ENCODE results near the gene VCPKMT.
"Not testable (repeated sequence)": the region's sequence is repeated elsewhere in the genome, so short reads cannot be mapped to it uniquely, and the experiment has no call there.

Gene VCPKMT

GRCh38 chr14:50095895-50096294, 20.5 kb downstream of the VCPKMT start:
- no peak for DNase-seq
- intact Hi-C loops (cut with DNase I): no loop called here

- DNase-seq: no peak
- intact Hi-C loops (cut with DNase I): no loop called here
These were observed 22.2 kb downstream of the VCPKMT start for GRCh38 chr14:50094056-50094755.

- DNase-seq: no peak
- intact Hi-C loops (cut with DNase I): no loop called here
These were observed 22.9 kb downstream of the VCPKMT start for GRCh38 chr14:50093496-50093895.

GRCh38 chr14:50092006-50092555, 24.3 kb downstream of the VCPKMT start:
- intact Hi-C loops (cut with DNase I): no loop called here

GRCh38 chr14:50091240-50091913, 25.0 kb downstream of the VCPKMT start:
- intact Hi-C loops (cut with DNase I): no loop called here

More at GRCh38 chr14:50092006-50092555, 24.3 kb downstream of the VCPKMT start:
- DNase-seq: no peak

GRCh38 chr14:50089208-50089607, 27.2 kb downstream of the VCPKMT start:
- intact Hi-C loops (cut with DNase I): no loop called here
- no peak for DNase-seq

More at GRCh38 chr14:50091240-50091913, 25.0 kb downstream of the VCPKMT start:
- DNase-seq: no peak

GRCh38 chr14:50088731-50089130, 27.6 kb downstream of the VCPKMT start:
- DNase-seq: no peak
- intact Hi-C loops (cut with DNase I): no loop called here

- intact Hi-C loops (cut with DNase I): no loop called here
- DNase-seq: no peak
These were observed 28.3 kb downstream of the VCPKMT start for GRCh38 chr14:50088117-50088515.

GRCh38 chr14:50087341-50088116, 28.8 kb downstream of the VCPKMT start:
- no peak for DNase-seq
- intact Hi-C loops (cut with DNase I): no loop called here

- intact Hi-C loops (cut with DNase I): no loop called here
- no peak for DNase-seq
These were observed 30.1 kb downstream of the VCPKMT start for GRCh38 chr14:50086321-50086711.

- intact Hi-C loops (cut with DNase I): no loop called here
- peak in 28 of 42 donors; percentile 9 to 80 (median 46) for DNase-seq
These were observed 30.6 kb downstream of the VCPKMT start for GRCh38 chr14:50085570-50086320.

GRCh38 chr14:50084666-50085065, 31.7 kb downstream of the VCPKMT start:
- intact Hi-C loops (cut with DNase I): no loop called here
- DNase-seq: no peak

- intact Hi-C loops (cut with DNase I): no loop called here
- DNase-seq: no peak
These were observed 32.7 kb downstream of the VCPKMT start for GRCh38 chr14:50083467-50084337.

- DNase-seq: no peak
- intact Hi-C loops (cut with DNase I): no loop called here
These were observed 33.4 kb downstream of the VCPKMT start for GRCh38 chr14:50082784-50083466.

- DNase-seq: no peak
These were observed 34.0 kb downstream of the VCPKMT start for GRCh38 chr14:50082308-50082742.

GRCh38 chr14:50079103-50079502, 37.3 kb downstream of the VCPKMT start:
- intact Hi-C loops (cut with DNase I); DNase-seq: not testable (repeated sequence)

More at GRCh38 chr14:50082308-50082742, 34.0 kb downstream of the VCPKMT start:
- intact Hi-C loops (cut with DNase I): no loop called here

GRCh38 chr14:50073663-50074062, 42.7 kb downstream of the VCPKMT start:
- DNase-seq; intact Hi-C loops (cut with DNase I): not testable (repeated sequence)

Data from head of caudate nucleus (tissue), 42 donors.